Measurements from ENCODE around the gene LDB3.

The LDB3 gene

GRCh38 chr10:86744067-86744725 is 75.9 kb downstream of the LDB3 start:
- Histone ChIP-seq H3K9me3 (ENCODE audit: low read length) (no peaks in the 10 kb centered on the region), H3K36me3 (ENCODE audit: insufficient read depth, low read length) (no peaks in the 10 kb centered on the region), H3K4me2 (ENCODE audit: low read length) (no peak overlapping the region), H4K20me1 (ENCODE audit: insufficient read depth, low read length) (no peaks in the 10 kb centered on the region), H3K9me2 (ENCODE audit: low read depth, low read length) (no peaks in the 10 kb centered on the region), H3K79me2 (ENCODE audit: insufficient read depth, low read length) (no peaks in the 10 kb centered on the region), H3K27ac (ENCODE audit: low read depth, low read length, poor library complexity, severe bottlenecking) (no peak overlapping the region), H3K4me1 (ENCODE audit: insufficient read depth, low read length, severe bottlenecking) (no peaks in the 10 kb centered on the region), H3K4me3 (ENCODE audit: low read depth, low read length, poor library complexity, severe bottlenecking) (no peak overlapping the region), H3F3A (ENCODE audit: insufficient read depth, low read length) (no peaks in the 10 kb centered on the region), H2AFZ (ENCODE audit: low read length) (no peak overlapping the region), H3K27me3 (ENCODE audit: insufficient read depth, low read length) (peaks cover 3% of the 10 kb centered on the region; the same call in 1 of the 2 replicates), H3K9ac (ENCODE audit: low read length) (no peak overlapping the region)
- no peak for TF ChIP-seq CTCF (IDR thresholded peaks at IDR 0.05; ENCODE audit: low read length)
- no peak for TF ChIP-seq EZH2 (IDR thresholded peaks at IDR 0.05; ENCODE audit: borderline replicate concordance, low read length)

- Histone ChIP-seq H2AFZ (ENCODE audit: low read length) (no peak overlapping the region), H3K9ac (ENCODE audit: low read length) (no peak overlapping the region), H3K27me3 (ENCODE audit: insufficient read depth, low read length) (no peaks in the 10 kb centered on the region), H3K79me2 (ENCODE audit: insufficient read depth, low read length) (no peaks in the 10 kb centered on the region), H3K9me3 (ENCODE audit: low read length) (no peaks in the 10 kb centered on the region), H3K9me2 (ENCODE audit: low read depth, low read length) (no peaks in the 10 kb centered on the region), H3K36me3 (ENCODE audit: insufficient read depth, low read length) (no peaks in the 10 kb centered on the region; the same call in 1 of the 2 replicates), H3K4me1 (ENCODE audit: insufficient read depth, low read length, severe bottlenecking) (no peaks in the 10 kb centered on the region), H4K20me1 (ENCODE audit: insufficient read depth, low read length) (no peaks in the 10 kb centered on the region), H3F3A (ENCODE audit: insufficient read depth, low read length) (no peaks in the 10 kb centered on the region), H3K4me3 (ENCODE audit: low read depth, low read length, poor library complexity, severe bottlenecking) (no peak overlapping the region), H3K27ac (ENCODE audit: low read depth, low read length, poor library complexity, severe bottlenecking) (no peak overlapping the region), H3K4me2 (ENCODE audit: low read length) (no peak overlapping the region)
- TF ChIP-seq CTCF (IDR thresholded peaks at IDR 0.05; ENCODE audit: low read length) (no peak), EZH2 (IDR thresholded peaks at IDR 0.05; ENCODE audit: borderline replicate concordance, low read length) (no peak)
Observed at GRCh38 chr10:86747796-86748581, 79.7 kb downstream of the LDB3 start.

GRCh38 chr10:86749854-86750253 is 81.5 kb downstream of the LDB3 start:
- Histone ChIP-seq H3K4me3 (ENCODE audit: low read depth, low read length, poor library complexity, severe bottlenecking) (no peak overlapping the region), H3K27me3 (ENCODE audit: insufficient read depth, low read length) (no peaks in the 10 kb centered on the region), H3K9ac (ENCODE audit: low read length) (no peak overlapping the region), H3K79me2 (ENCODE audit: insufficient read depth, low read length) (no peaks in the 10 kb centered on the region), H3K4me1 (ENCODE audit: insufficient read depth, low read length, severe bottlenecking) (peaks cover 1% of the 10 kb centered on the region), H3K4me2 (ENCODE audit: low read length) (no peak overlapping the region), H2AFZ (ENCODE audit: low read length) (no peak overlapping the region), H3K9me2 (ENCODE audit: low read depth, low read length) (no peaks in the 10 kb centered on the region), H4K20me1 (ENCODE audit: insufficient read depth, low read length) (no peaks in the 10 kb centered on the region), H3K27ac (ENCODE audit: low read depth, low read length, poor library complexity, severe bottlenecking) (no peak overlapping the region), H3K9me3 (ENCODE audit: low read length) (no peaks in the 10 kb centered on the region), H3K36me3 (ENCODE audit: insufficient read depth, low read length) (no peaks in the 10 kb centered on the region; the same call in 1 of the 2 replicates), H3F3A (ENCODE audit: insufficient read depth, low read length) (no peaks in the 10 kb centered on the region)
- TF ChIP-seq EZH2 (IDR thresholded peaks at IDR 0.05; ENCODE audit: borderline replicate concordance, low read length) (no peak), CTCF (IDR thresholded peaks at IDR 0.05; ENCODE audit: low read length) (no peak)

All from OCI-LY1 (cell line).